ENCODE measurements around the gene PREX1.

GRCh38 chr20:48719598-48720255, 108.1 kb downstream of the PREX1 start:
- no peak for TF ChIP-seq CTCF (conservative IDR thresholded peaks at IDR 0.05)
- TF ChIP-seq EZH2 (IDR thresholded peaks at IDR 0.05; ENCODE audit: low read depth), result no peak

All from PC-9 (cell line).